GM19023 (cell line): Measurements from ENCODE around the gene NPAS2.

ENCODE experiments used
- ATAC-seq: cut with Tn5 transposase; IDR thresholded peaks from one replicate; pipeline ENCODE4 v1.9.1; 2021; ENCODE audit warnings: mild to moderate bottlenecking, moderate library complexity; ENCODE audit not compliant: unreplicated experiment

The NPAS2 gene

GRCh38 chr2:100819370-100820272, at the start of gene NPAS2:
Gene NPAS2 (plus strand): TSS chr2:100820139. CDS start chr2:100904755, 84,616 bp downstream.
- no peak for ATAC-seq

GRCh38 chr2:100771125-100771524, 48.8 kb upstream of the NPAS2 start:
- no peak for ATAC-seq

GRCh38 chr2:100773538-100773937, 46.4 kb upstream of the NPAS2 start:
- no peak for ATAC-seq

GRCh38 chr2:100776445-100776844, 43.5 kb upstream of the NPAS2 start:
- ATAC-seq, result no peak

- ATAC-seq, result no peak
Observed at GRCh38 chr2:100778637-100779450, 41.1 kb upstream of the NPAS2 start.

GRCh38 chr2:100779908-100780202, 40.1 kb upstream of the NPAS2 start:
- no peak for ATAC-seq

GRCh38 chr2:100780203-100781008, 39.5 kb upstream of the NPAS2 start:
- ATAC-seq, result no peak

GRCh38 chr2:100781009-100781325, 39.0 kb upstream of the NPAS2 start:
- ATAC-seq, result no peak

GRCh38 chr2:100781523-100782379, 38.2 kb upstream of the NPAS2 start:
- no peak for ATAC-seq

- ATAC-seq, result no peak
Observed at GRCh38 chr2:100782380-100782878, 37.5 kb upstream of the NPAS2 start.

- ATAC-seq, result no peak
Observed at GRCh38 chr2:100783987-100784386, 36.0 kb upstream of the NPAS2 start.

GRCh38 chr2:100784681-100785080, 35.3 kb upstream of the NPAS2 start:
- no peak for ATAC-seq

GRCh38 chr2:100785626-100786296, 34.2 kb upstream of the NPAS2 start:
- no peak for ATAC-seq

GRCh38 chr2:100786297-100786658, 33.7 kb upstream of the NPAS2 start:
- ATAC-seq, result no peak

GRCh38 chr2:100786985-100787384, 33.0 kb upstream of the NPAS2 start:
- ATAC-seq, result no peak

GRCh38 chr2:100789361-100789760, 30.6 kb upstream of the NPAS2 start:
- no peak for ATAC-seq

GRCh38 chr2:100791294-100791935, 28.5 kb upstream of the NPAS2 start:
- no peak for ATAC-seq

- no peak for ATAC-seq
Observed at GRCh38 chr2:100791936-100792308, 28.0 kb upstream of the NPAS2 start.

- no peak for ATAC-seq
Observed at GRCh38 chr2:100793220-100793619, 26.7 kb upstream of the NPAS2 start.
